GM21723 (cell line): ENCODE results near the gene GGA3.
"Not testable (repeated sequence)": the region's sequence is repeated elsewhere in the genome, so short reads cannot be mapped to it uniquely, and the experiment has no call there.

Source experiments
- ATAC-seq: cut with Tn5 transposase; IDR thresholded peaks from one replicate; pipeline ENCODE4 v1.9.1; 2021; ENCODE audit warnings: mild to moderate bottlenecking, moderate library complexity; ENCODE audit not compliant: unreplicated experiment

GGA3 gene, protein sequence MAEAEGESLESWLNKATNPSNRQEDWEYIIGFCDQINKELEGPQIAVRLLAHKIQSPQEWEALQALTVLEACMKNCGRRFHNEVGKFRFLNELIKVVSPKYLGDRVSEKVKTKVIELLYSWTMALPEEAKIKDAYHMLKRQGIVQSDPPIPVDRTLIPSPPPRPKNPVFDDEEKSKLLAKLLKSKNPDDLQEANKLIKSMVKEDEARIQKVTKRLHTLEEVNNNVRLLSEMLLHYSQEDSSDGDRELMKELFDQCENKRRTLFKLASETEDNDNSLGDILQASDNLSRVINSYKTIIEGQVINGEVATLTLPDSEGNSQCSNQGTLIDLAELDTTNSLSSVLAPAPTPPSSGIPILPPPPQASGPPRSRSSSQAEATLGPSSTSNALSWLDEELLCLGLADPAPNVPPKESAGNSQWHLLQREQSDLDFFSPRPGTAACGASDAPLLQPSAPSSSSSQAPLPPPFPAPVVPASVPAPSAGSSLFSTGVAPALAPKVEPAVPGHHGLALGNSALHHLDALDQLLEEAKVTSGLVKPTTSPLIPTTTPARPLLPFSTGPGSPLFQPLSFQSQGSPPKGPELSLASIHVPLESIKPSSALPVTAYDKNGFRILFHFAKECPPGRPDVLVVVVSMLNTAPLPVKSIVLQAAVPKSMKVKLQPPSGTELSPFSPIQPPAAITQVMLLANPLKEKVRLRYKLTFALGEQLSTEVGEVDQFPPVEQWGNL

DNA sequence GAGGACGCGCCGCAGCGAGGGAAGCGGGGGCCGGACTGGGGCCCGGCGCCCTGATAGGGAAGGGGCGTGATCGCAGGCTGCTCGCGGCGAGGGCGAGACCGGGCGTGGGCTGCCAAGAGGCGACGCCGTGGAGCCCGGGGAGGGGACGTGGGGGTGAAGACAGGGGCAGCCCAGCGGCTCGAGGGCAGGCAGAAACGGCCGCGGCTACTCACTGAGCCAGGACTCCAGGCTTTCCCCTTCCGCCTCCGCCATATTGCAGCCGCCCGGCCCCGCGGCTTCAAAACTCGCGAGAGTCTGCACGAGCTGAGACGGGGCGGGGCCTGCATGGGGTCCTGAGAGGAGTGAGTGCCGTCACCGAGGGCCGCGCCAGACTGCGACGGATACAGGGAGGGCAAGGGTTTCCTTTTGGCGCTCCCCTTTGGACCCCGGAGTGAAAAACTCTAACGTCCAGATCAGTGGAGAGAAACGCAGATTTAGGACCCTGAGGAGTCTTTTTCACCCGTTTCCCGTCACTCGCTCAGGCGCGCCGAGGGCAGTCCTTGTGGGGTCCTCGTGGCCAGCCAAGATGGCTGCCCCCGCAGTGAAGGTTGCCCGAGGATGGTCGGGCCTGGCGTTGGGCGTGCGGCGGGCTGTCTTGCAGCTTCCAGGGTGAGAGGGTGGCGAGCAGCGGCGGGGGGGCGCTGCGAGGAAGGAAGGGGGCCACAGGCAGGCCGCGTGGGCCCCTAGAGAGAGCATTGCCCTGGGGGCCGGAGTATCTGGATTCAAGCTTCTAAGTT lies at the start of gene GGA3, which contains the start of gene MRPS7:
TSS of gene GGA3 (minus strand) at position 271 of the 776 bp plus-strand sequence. CDS start at position 252, 19 bp downstream.
TSS of gene MRPS7 (plus strand) at position 544 of the 776 bp plus-strand sequence. CDS start at position 566, 22 bp downstream.
- peak; percentile 83 for ATAC-seq

GRCh38 chr17:75308732-75309629 lies 47.6 kb upstream of the GGA3 start:
- ATAC-seq: no peak

GRCh38 chr17:75307957-75308731 lies 46.7 kb upstream of the GGA3 start:
- ATAC-seq: no peak

GRCh38 chr17:75301502-75302206 lies 40.2 kb upstream of the GGA3 start:
- ATAC-seq: no peak

- ATAC-seq: no peak
These were observed 39.6 kb upstream of the GGA3 start for GRCh38 chr17:75301049-75301448.

DNA sequence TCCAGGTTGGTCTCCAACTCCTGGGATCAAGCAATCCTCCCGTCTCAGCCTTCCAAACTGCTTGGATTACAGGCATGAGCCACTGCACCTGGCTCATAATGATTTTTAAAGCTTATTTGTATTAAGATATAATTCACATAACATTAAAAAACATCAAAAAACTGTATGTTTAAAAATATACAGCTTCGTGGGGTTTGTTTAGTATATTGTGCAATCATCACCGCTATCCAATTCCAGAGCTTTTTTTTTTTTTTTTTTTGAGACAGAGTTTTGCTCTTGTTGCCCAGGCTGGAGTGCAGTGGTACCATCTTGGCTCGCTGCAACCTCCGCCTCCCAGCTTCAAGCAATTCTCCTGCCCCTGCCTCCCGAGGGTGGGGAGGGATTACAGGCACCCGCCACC lies 38.9 kb upstream of the GGA3 start:
- ATAC-seq: no peak

- peak; percentile 59 for ATAC-seq
These were observed 34.1 kb upstream of the GGA3 start for GRCh38 chr17:75295201-75296158.

- not testable (repeated sequence) for ATAC-seq
These were observed 31.5 kb upstream of the GGA3 start for GRCh38 chr17:75292810-75293448.

- peak; percentile 27 for ATAC-seq
These were observed 28.5 kb upstream of the GGA3 start for GRCh38 chr17:75289832-75290337.

- ATAC-seq: peak; percentile 90
These were observed 27.9 kb upstream of the GGA3 start, which contains the start of gene SLC25A19 for GRCh38 chr17:75289115-75289831. TSS of gene SLC25A19 (minus strand) at chr17:75289433. CDS start at chr17:75286764, 2,669 bp downstream.

DNA sequence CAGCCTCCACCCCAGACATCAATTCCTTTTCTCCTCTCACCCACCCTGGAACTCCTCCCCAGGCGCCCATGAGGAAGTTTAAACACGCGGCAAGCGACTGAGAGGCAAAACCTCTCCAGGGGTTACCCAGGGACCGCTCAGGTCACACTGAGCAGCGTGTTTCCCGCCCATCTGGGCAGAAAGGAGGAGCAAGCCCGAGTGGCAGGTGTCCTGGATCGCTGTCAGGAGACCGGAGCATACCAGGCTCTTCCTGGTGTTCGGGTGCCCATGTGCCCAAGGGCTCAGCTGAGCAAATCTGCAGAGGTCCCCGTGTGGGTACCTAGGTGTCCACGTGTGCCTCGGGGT lies 27.3 kb upstream of the GGA3 start:
- peak; percentile 20 for ATAC-seq

DNA sequence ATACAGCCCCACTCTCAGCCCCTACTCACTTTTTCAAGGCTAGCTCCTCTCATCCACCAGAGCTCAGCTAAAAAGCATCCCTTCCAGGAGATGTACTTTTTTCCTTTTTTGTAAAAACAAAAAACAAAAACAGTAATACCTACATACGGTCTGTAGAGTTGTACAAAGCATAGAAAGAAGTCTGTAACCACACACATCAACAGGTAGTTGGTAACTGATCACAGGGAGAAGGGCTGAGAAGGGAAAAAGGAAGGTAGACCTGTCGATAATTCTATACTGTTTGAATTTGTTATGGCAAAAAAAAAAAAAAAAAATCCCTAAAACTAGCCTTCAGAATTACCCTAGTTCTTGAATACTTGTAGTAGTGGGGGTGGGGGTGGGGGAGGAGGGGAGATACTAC lies 27.0 kb upstream of the GGA3 start:
- no peak for ATAC-seq

DNA sequence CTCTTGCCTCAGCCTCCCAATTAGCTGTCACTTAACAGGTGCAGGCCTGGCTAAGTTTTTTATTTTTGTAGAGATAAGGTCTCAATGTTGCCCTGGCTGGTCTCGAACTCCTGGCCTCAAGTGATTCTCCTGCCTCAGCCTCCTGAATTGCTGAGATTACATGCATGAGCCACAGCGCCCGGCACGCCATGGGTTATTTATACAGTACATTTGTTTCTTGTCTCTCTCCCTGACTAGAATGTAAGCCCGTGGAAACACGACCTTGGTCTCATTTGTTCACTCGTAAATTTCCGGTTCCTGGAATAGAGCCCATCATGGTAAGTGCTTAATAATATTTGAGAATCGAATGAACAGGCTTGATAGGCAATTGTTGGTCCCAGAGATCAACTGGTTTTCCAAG lies 25.8 kb upstream of the GGA3 start:
- ATAC-seq: no peak

GRCh38 chr17:75285123-75285522 lies 23.7 kb upstream of the GGA3 start:
- no peak for ATAC-seq

GRCh38 chr17:75280189-75280588 lies 18.8 kb upstream of the GGA3 start:
- not testable (repeated sequence) for ATAC-seq

DNA sequence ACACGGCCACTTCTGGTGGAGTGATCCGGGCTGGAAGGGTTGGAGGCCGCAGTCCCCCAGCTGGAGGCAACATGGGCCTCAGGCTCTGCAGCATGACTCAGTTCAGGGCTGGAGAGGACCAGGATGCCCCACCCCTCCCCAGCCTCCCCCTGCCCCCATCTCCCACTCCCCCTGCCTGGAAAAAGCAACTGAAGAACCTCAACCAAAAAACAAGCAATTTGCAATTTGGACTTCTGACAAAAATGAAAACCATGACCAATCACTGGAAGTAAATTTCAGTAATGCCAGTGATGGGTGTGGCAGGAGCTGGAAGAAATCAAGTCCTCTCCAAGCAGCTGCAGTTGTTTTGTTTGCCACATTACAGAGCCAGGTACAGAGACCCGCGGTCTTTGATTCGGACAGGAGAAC lies 16.3 kb upstream of the GGA3 start:
- ATAC-seq: no peak
